Mucosa of descending colon (tissue), 3 donors: ENCODE results near the gene HSF5. TPM values are rescaled to one million over a fixed set of nuclear protein-coding genes. Genes with fewer than 3 reads are reported as not detected.
"Not testable (repeated sequence)": the region's sequence is repeated elsewhere in the genome, so short reads cannot be mapped to it uniquely, and the experiment has no call there.

Source experiments
- ATAC-seq: fragments of 200-7000 bp; cut with Tn5 transposase; one replicate; pipeline ENCODE4 v1.9.1; 2020; ENCODE audit warnings: mild to moderate bottlenecking, moderate library complexity
- DNase-seq, 3 donors: peaks; one replicate each; pipeline ENCODE4 v3.0.0-alpha.2; 2020
- H3K36me3 ChIP-seq: fragments of 200-600 bp; one replicate; pipeline ENCODE4 v1.8.0; 2021; ENCODE audit warnings: low read depth, mild to moderate bottlenecking
- H3K4me1 ChIP-seq: fragments of 200-600 bp; one replicate; pipeline ENCODE4 v1.8.0; 2021; ENCODE audit warnings: low read depth, mild to moderate bottlenecking
- H3K4me3 ChIP-seq: fragments of 200-600 bp; one replicate; pipeline ENCODE4 v1.8.0; 2021; ENCODE audit warnings: mild to moderate bottlenecking
- H3K9me3 ChIP-seq: fragments of 200-600 bp; one replicate; pipeline ENCODE4 v1.8.0; 2021; ENCODE audit warnings: mild to moderate bottlenecking
- intact Hi-C, 2 donors: fragments of 100-400 bp; cut with DNase I in 1 of 2; cut with micrococcal nuclease in 1 of 2; formaldehyde crosslinking; loops; one replicate each; pipeline versions ENCODE4 v1.11.0 to v1.11.1; 2022; cut with DNase I, micrococcal nuclease
- total RNA-seq, 3 donors: library from RNA; stranded (reverse); fragmentation: NEBNext Ultra II Directional in 2 of 3; extraction: Animal tissue kit (Norgen Biotek cat#: 25700) in 2 of 3; gene quantifications; one replicate each; pipeline versions ENCODE4 v1.2.1 to v1.2.4, GENCODE V29; 2021 to 2023
- TF ChIP-seq, protein P1 (sequence below): fragments of 200-600 bp; IDR thresholded peaks from one replicate; pipeline ENCODE4 v1.8.0; 2022; ENCODE audit warnings: antibody characterized with exemption, mild to moderate bottlenecking
- donor health status: DM: no; HTN: no; CAD: no; lungs with moderate emphysema.
- donor health status: DM: no; HTN: no; CAD: no.
- donor health status: DM: no; HTN: yes; CAD: no.

Gene HSF5
- total RNA-seq, 3 donors from 2014 or later = 0.07 to 0.09 TPM; not detected in 1

DNA sequence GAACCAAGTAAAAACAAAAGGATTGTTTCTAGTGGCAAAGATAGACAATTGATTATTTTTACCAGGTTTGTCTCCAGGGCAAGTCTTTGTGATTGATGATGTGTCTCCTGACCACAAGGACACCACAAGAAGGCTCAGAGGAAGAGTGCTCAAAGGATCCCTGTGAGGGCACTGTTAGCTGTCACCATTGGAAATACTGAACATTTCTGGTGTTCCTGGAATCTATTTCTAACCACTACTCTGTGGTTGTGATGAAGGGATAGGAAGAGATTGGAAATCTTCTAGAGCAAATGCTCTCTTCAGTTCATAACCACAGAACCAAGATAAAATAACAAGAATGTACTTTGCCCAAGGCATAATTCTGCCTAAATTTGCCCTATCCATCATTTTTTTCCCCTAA, 86.2 kb downstream of the HSF5 start:
- ATAC-seq = no peak
- no peak for DNase-seq
- Histone ChIP-seq H3K4me1 (peaks cover 10% of the 10 kb centered on the region), H3K4me3 (no peak overlapping the region), H3K9me3 (no peaks in the 10 kb centered on the region), H3K36me3 (no peaks in the 10 kb centered on the region)
- intact Hi-C loops = no loop called here
- TF ChIP-seq, protein P1, sequence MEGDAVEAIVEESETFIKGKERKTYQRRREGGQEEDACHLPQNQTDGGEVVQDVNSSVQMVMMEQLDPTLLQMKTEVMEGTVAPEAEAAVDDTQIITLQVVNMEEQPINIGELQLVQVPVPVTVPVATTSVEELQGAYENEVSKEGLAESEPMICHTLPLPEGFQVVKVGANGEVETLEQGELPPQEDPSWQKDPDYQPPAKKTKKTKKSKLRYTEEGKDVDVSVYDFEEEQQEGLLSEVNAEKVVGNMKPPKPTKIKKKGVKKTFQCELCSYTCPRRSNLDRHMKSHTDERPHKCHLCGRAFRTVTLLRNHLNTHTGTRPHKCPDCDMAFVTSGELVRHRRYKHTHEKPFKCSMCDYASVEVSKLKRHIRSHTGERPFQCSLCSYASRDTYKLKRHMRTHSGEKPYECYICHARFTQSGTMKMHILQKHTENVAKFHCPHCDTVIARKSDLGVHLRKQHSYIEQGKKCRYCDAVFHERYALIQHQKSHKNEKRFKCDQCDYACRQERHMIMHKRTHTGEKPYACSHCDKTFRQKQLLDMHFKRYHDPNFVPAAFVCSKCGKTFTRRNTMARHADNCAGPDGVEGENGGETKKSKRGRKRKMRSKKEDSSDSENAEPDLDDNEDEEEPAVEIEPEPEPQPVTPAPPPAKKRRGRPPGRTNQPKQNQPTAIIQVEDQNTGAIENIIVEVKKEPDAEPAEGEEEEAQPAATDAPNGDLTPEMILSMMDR = no peak

DNA sequence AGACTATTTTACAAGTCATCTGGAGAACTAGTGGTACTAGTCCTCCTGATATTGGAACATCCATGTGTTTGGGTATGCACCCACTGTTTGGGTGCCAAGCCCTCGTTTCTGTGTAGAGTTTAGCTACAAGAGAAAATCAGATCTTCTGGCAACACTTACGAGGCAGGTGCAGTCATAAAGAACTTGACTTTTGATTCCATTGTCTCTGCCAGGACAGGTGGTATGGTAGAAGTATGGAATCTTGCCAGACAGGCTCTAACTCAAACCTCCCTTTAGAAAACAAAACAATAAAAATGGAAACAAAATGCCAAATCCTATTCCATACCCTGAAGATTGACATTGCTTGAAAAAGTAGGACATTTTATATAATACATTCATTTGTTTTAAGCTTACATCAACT, 86.9 kb downstream of the HSF5 start:
- TF ChIP-seq, protein P1 = no peak
- intact Hi-C loops = no loop called here

DNA sequence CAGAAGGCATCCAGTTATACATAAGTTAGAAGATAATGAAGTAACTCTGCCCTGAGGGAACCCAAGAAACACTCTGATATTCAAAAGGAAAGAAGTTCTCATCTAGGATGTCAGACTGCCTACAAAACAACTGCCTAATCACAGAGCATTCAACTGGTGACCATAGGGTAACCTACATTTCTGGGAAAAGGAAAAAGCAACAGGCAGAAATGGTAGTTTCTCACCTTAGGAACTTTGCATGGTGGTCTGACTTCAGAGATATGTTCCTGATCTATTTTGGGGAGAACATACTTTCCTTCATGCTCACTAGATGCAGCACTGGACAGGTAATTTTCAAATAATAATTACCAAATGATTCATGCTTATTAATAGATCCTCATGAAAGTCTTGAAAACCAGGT, 87.4 kb downstream of the HSF5 start:
- Histone ChIP-seq H3K4me3 (no peak overlapping the region), H3K4me1 (peaks cover 10% of the 10 kb centered on the region), H3K36me3 (no peaks in the 10 kb centered on the region), H3K9me3 (no peaks in the 10 kb centered on the region)
- intact Hi-C loops = no loop called here
- ATAC-seq (no peak), DNase-seq (no peak)
- TF ChIP-seq, protein P1 = no peak

More for the DNA sequence above, 86.9 kb downstream of the HSF5 start:
- ATAC-seq (peak; percentile 71), DNase-seq (peak in 1 of 3 donors; percentile 69)
- H3K9me3 ChIP-seq = no peaks in the 10 kb centered on the region
- peaks cover 10% of the 10 kb centered on the region for H3K4me1 ChIP-seq
- no peaks in the 10 kb centered on the region for H3K36me3 ChIP-seq
- H3K4me3 ChIP-seq = no peak overlapping the region

DNA sequence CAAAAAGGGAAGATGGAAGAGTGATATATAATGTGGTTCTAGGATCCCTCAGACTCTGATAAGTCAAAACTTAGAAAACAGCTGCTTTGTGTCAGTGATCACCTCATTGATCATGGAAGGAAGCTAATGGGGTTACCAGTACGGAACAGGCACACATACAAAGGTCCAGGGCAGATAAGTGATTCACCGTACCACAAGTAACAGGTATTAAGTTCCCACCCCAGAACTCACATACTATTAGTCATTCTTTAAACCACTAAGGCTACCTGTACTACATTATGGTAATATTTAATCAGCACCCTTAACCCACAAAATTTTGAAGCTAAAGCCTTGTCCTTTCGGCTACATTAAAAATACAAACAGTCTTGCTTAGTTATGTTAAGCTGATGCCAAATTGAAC, 88.2 kb downstream of the HSF5 start:
- no peaks in the 10 kb centered on the region for H3K36me3 ChIP-seq
- no peak for DNase-seq
- intact Hi-C loops = no loop called here
- TF ChIP-seq, protein P1 = no peak
- no peaks in the 10 kb centered on the region for H3K9me3 ChIP-seq
- no peak for ATAC-seq
- H3K4me3 ChIP-seq = no peak overlapping the region
- peaks cover 14% of the 10 kb centered on the region for H3K4me1 ChIP-seq

DNA sequence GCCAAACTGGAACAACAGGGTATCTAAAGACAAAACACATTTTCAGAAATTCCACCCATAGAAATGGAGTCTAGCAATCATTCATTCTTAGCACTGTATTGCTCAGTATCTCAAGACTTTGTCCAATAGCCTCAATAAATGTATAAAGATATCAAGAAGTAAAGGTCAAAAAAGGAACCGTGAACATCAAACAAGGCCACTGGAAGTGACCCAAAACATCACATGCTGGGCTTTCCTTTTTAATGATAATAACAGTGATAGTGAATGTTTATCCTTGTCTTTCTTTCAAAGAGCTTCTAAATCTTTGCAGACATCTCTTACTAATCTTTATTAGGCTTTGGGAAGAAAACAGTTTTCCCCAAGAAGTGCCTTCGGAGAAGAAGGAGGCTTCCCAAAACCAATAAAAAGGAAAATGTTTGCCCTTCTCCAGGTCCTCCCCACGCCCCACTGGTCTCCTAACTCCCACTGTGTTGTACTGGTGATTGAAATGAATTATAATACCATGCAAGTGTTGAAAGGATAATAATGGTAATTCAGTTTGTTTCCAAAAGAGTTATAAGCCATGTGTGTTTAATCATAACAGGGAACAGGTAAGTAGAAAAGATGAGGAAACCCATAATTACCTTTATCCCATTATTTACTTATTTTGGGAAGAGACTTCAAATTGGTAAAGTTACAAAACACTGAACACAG, 89.5 kb downstream of the HSF5 start:
- peak; percentile 59 for ATAC-seq
- TF ChIP-seq, protein P1 = no peak
- no peak overlapping the region for H3K4me3 ChIP-seq
- H3K4me1 ChIP-seq = peaks cover 20% of the 10 kb centered on the region
- H3K36me3 ChIP-seq = no peaks in the 10 kb centered on the region
- no peaks in the 10 kb centered on the region for H3K9me3 ChIP-seq
- intact Hi-C loops = no loop called here
- DNase-seq = peak in 1 of 3 donors; percentile 69

DNA sequence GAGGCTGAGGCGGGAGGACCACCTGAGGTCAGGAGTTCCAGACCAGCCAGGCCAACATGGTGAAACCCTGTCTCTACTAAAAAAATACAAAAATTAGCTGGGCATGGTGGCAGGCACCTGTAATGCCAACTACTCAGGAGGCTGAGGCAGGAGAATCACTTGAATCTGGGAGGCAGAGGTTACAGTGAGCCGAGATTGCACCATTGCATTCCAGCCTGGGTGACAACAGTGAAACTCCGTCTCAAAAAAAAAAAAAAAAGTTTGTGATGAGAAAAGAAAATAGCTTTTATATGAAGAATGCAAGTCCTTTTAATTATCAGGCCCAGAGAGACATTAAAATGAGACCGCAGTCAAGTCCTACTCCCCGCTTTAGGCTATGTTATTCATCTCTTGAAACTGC, 90.8 kb downstream of the HSF5 start:
- H3K4me1 ChIP-seq = peaks cover 20% of the 10 kb centered on the region
- intact Hi-C loops, DNase-seq, H3K4me3 ChIP-seq, H3K36me3 ChIP-seq, ATAC-seq, H3K9me3 ChIP-seq: not testable (repeated sequence)
